Raji (cell line): ENCODE measurements around the gene LTBP2.

ENCODE experiments used
- POLR2A ChIP-seq: IDR thresholded peaks from 2 replicates; pipeline ENCODE4 v1.6.1; 2011; ENCODE audit warnings: low read depth, low read length, control low read depth; ENCODE audit not compliant: insufficient read depth

The LTBP2 gene

GRCh38 chr14:74547331-74547927 lies 64.6 kb downstream of the LTBP2 start:
- no peak for TF ChIP-seq POLR2A

- TF ChIP-seq POLR2A = no peak
Observed at GRCh38 chr14:74546416-74546815, 65.6 kb downstream of the LTBP2 start.

- TF ChIP-seq POLR2A = no peak
Observed at GRCh38 chr14:74545386-74545785, 66.7 kb downstream of the LTBP2 start.

- no peak for TF ChIP-seq POLR2A
Observed at GRCh38 chr14:74543771-74544438, 68.1 kb downstream of the LTBP2 start.

- no peak for TF ChIP-seq POLR2A
Observed at GRCh38 chr14:74542056-74542685, 69.9 kb downstream of the LTBP2 start.

GRCh38 chr14:74541225-74541624 lies 70.8 kb downstream of the LTBP2 start:
- no peak for TF ChIP-seq POLR2A

- no peak for TF ChIP-seq POLR2A
Observed at GRCh38 chr14:74539503-74539902, 72.5 kb downstream of the LTBP2 start.

GRCh38 chr14:74538411-74539391 lies 73.3 kb downstream of the LTBP2 start:
- TF ChIP-seq POLR2A = no peak

- TF ChIP-seq POLR2A = no peak
Observed at GRCh38 chr14:74535756-74536325, 76.2 kb downstream of the LTBP2 start.

- no peak for TF ChIP-seq POLR2A
Observed at GRCh38 chr14:74533576-74533975, 78.5 kb downstream of the LTBP2 start.

GRCh38 chr14:74532246-74532645 lies 79.8 kb downstream of the LTBP2 start:
- no peak for TF ChIP-seq POLR2A

- TF ChIP-seq POLR2A = no peak
Observed at GRCh38 chr14:74531467-74531866, 80.6 kb downstream of the LTBP2 start.

- TF ChIP-seq POLR2A = no peak
Observed at GRCh38 chr14:74531006-74531405, 81.0 kb downstream of the LTBP2 start.

- TF ChIP-seq POLR2A = no peak
Observed at GRCh38 chr14:74528886-74529285, 83.2 kb downstream of the LTBP2 start.

- TF ChIP-seq POLR2A = no peak
Observed at GRCh38 chr14:74528406-74528805, 83.6 kb downstream of the LTBP2 start.
